Stomach (tissue), 9 donors: ENCODE measurements around the gene MAMDC2. TPM values are rescaled to one million over a fixed set of nuclear protein-coding genes. Genes with fewer than 3 reads are reported as not detected.
"Not testable (repeated sequence)": the region's sequence is repeated elsewhere in the genome, so short reads cannot be mapped to it uniquely, and the experiment has no call there.

Experiments used
- DNase-seq, 2 donors: peaks; one replicate each; pipeline versions ENCODE4 v3.0.0 to v3.0.0-alpha.2; 2013 to 2019
- H3K27ac ChIP-seq, 5 donors: fragments of 200-600 bp in 4 of 5; sonication (generic) in 4 of 5; one replicate each; pipeline ENCODE4 v1.5.1; 2013 to 2019; ENCODE audit warnings: mild to moderate bottlenecking in 1 of 5, moderate library complexity in 1 of 5
- H3K27me3 ChIP-seq, 3 donors: fragments of 200-600 bp; sonication (generic); one replicate each; pipeline ENCODE4 v1.5.1; 2017 to 2019; ENCODE audit warnings: mixed run types in 1 of 3
- H3K36me3 ChIP-seq, 4 donors: fragments of 200-600 bp; sonication (generic); 1 replicate in 3 of 4; 2 replicates in 1 of 4; pipeline ENCODE4 v1.5.1; 2016 to 2019
- H3K4me1 ChIP-seq, 4 donors: fragments of 200-600 bp; sonication (generic); one replicate each; pipeline ENCODE4 v1.5.1; 2016 to 2019
- H3K4me3 ChIP-seq, 4 donors: fragments of 200-600 bp; sonication (generic) in 3 of 4; one replicate each; pipeline ENCODE4 v1.5.1; 2016 to 2019; ENCODE audit warnings: mild to moderate bottlenecking in 1 of 4
- H3K9me3 ChIP-seq, 4 donors: fragments of 200-600 bp; sonication (generic); one replicate each; pipeline ENCODE4 v1.5.1; 2016 to 2019
- EP300 ChIP-seq: sonication (generic); formaldehyde crosslinking; IDR thresholded peaks from one replicate; pipeline ENCODE4 v1.6.1; 2017; ENCODE audit warnings: antibody characterized with exemption
- POLR2A ChIP-seq, 4 donors: fragments of 450-650 bp; IDR thresholded peaks; one replicate each; pipeline ENCODE4 v1.6.1; 2016; ENCODE audit warnings: antibody characterized with exemption in 4 of 4, control low read depth in 2 of 4, mild to moderate bottlenecking in 1 of 4, moderate library complexity in 1 of 4
- POLR2AphosphoS5 ChIP-seq, 3 donors: sonication (generic); formaldehyde crosslinking; IDR thresholded peaks; one replicate each; pipeline ENCODE4 v1.6.1; 2016; ENCODE audit warnings: antibody characterized with exemption in 3 of 3
- WGBS, 5 donors: extraction: QIAGEN DNeasy Blood & Tissue Kit in 3 of 5; methylation state at CpG; one replicate each; pipeline versions ENCODE4 v1.1.5 to v1.1.7; 2013 to 2018; 5-methylcytosine and 5-hydroxymethylcytosine counted together
- intact Hi-C: fragments of 100-400 bp; cut with DNase I; formaldehyde crosslinking; loops from one replicate; pipeline ENCODE4 v1.15.1; 2023; ENCODE audit warnings: low total_unique reads
- polyA plus RNA-seq, 3 donors: library from polyadenylated mRNA; stranded (reverse); fragments of 200-250 nt; gene quantifications; one replicate each; pipeline ENCODE4 v1.2.3, GENCODE V29; 2013
- total RNA-seq, 5 donors: library from RNA; depleted of rRNA; stranded (reverse); fragments of >200 nt; gene quantifications; one replicate each; pipeline versions ENCODE4 v1.1.0 to v1.2.3, GENCODE V29; 2014 to 2016
- TF ChIP-seq, protein P1 (sequence below), 7 experiments: fragments of 450-650 bp in 4 of 7; fragments of 200-600 bp in 3 of 7; sonication (generic) in 3 of 7; IDR thresholded peaks; one replicate each; pipeline ENCODE4 v1.5.1; 2016 to 2019; ENCODE audit warnings: antibody characterized with exemption in 7 of 7, control low read depth in 2 of 7, mild to moderate bottlenecking in 1 of 7
- donor health status: healthy with polysubstance abuse.
- donor health status: Bipolar disorder and iron deficiency.
- donor health status: healthy.

MAMDC2 gene
- total and polyA plus RNA-seq, 8 donors: 7.0 to 91.4 (median 22.0) TPM

DNA sequence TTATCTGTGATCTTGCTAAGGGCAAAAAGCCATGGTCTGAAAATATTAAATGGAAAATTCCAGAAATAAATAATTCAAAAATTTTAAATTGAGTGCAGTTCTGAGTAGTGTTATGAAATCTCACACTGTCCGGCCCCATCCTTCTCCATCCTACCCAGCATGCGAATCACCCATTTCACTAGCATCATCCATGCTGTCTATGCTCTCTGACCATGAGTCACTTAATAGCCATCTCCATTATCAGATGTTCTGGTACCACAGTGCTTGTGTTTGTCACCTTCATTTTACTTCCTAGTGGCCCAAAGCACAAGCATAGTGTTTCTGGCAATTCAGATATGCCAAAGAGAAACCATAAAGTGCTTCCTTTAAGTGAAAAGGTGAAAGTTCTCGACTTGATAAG, 151.8 kb downstream of the MAMDC2 start:
- WGBS, 5 donors: 82 to 89% (median 86%) methylated on average over 3 of the region's 3 CpGs
- H3K27ac ChIP-seq: no peak overlapping the region
- TF ChIP-seq POLR2A (IDR thresholded peaks at IDR 0.05): no peak
- TF ChIP-seq POLR2AphosphoS5 (IDR thresholded peaks at IDR 0.05): no peak
- no peak for TF ChIP-seq EP300
- TF ChIP-seq, protein P1, sequence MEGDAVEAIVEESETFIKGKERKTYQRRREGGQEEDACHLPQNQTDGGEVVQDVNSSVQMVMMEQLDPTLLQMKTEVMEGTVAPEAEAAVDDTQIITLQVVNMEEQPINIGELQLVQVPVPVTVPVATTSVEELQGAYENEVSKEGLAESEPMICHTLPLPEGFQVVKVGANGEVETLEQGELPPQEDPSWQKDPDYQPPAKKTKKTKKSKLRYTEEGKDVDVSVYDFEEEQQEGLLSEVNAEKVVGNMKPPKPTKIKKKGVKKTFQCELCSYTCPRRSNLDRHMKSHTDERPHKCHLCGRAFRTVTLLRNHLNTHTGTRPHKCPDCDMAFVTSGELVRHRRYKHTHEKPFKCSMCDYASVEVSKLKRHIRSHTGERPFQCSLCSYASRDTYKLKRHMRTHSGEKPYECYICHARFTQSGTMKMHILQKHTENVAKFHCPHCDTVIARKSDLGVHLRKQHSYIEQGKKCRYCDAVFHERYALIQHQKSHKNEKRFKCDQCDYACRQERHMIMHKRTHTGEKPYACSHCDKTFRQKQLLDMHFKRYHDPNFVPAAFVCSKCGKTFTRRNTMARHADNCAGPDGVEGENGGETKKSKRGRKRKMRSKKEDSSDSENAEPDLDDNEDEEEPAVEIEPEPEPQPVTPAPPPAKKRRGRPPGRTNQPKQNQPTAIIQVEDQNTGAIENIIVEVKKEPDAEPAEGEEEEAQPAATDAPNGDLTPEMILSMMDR (IDR thresholded peaks at IDR 0.05): no peak
- no peaks in the 10 kb centered on the region for H3K27me3 ChIP-seq
- no peaks in the 10 kb centered on the region for H3K4me1 ChIP-seq
- no peak for DNase-seq
- intact Hi-C loops: no loop called here
- H3K9me3 ChIP-seq: no peaks in the 10 kb centered on the region
- no peak overlapping the region for H3K4me3 ChIP-seq
- H3K36me3 ChIP-seq: peaks cover 0 to 25% (median 16%) of the 10 kb centered on the region in 4 donors

GRCh38 chr9:70197216-70198044, 153.8 kb downstream of the MAMDC2 start:
- WGBS, 5 donors: 77 to 87% (median 85%) methylated on average over 9 of the region's 9 CpGs
- Histone ChIP-seq H3K4me1 (no peaks in the 10 kb centered on the region), H3K9me3 (no peaks in the 10 kb centered on the region), H3K27me3 (no peaks in the 10 kb centered on the region), H3K4me3 (no peak overlapping the region), H3K27ac (no peak overlapping the region), H3K36me3 (peaks cover 0 to 25% (median 16%) of the 10 kb centered on the region in 4 donors)
- intact Hi-C loops: no loop called here
- TF ChIP-seq, protein P1 (IDR thresholded peaks at IDR 0.05): no peak
- DNase-seq: no peak

- Histone ChIP-seq H3K36me3 (peaks cover 0 to 11% (median 0%) of the 10 kb centered on the region in 4 donors), H3K9me3 (peaks cover 0 to 11% (median 0%) of the 10 kb centered on the region in 4 donors)
- H3K4me1 ChIP-seq, H3K27me3 ChIP-seq, intact Hi-C loops, DNase-seq, H3K4me3 ChIP-seq, H3K27ac ChIP-seq: not testable (repeated sequence)
- WGBS, 5 donors: 88 to 98% (median 89%) methylated on average over 15 to 16 of the region's 16 CpGs
Measured at GRCh38 chr9:70204743-70205142, 161.1 kb downstream of the MAMDC2 start.

DNA sequence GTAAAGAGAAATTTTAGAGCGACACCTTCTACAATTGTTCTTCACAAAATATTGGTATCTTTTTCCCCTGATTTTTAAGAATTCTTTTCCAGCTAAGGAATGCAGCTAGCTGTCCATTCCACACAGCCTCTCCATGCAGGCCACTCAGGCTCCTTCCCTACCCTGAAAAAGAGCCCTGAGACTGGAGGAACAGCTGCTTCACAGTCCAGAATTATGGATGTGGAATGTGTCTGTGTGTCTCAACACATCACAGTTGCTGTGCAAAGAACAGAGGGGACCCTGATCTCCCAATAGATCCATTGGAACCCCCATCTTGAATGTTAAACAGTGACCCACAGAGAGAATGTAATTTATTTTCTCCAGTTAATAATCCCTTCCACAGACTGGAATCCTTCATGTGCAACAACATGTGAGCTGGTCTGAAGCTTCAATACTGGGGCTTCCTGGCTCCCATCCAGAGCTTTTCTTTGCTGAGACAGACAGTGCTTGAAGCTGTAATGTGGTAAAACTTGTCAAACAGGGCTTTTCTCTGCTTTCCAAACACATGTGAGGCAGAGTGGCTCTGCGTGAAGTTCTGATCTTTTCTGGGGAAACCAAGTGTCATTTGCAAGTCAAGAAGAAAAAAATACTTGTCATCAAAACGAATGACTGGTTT, 161.8 kb downstream of the MAMDC2 start:
- peak in 1 of 2 donors; percentile 56 for DNase-seq
- H3K27me3 ChIP-seq: no peaks in the 10 kb centered on the region
- H3K4me1 ChIP-seq: no peaks in the 10 kb centered on the region
- no peak overlapping the region for H3K27ac ChIP-seq
- peaks cover 0 to 11% (median 0%) of the 10 kb centered on the region in 4 donors for H3K9me3 ChIP-seq
- TF ChIP-seq EP300: no peak
- no peak for TF ChIP-seq POLR2A (IDR thresholded peaks at IDR 0.05)
- TF ChIP-seq POLR2AphosphoS5 (IDR thresholded peaks at IDR 0.05): no peak
- TF ChIP-seq, protein P1 (IDR thresholded peaks at IDR 0.05): no peak
- 50 to 64% (median 53%) methylated on average over 3 of the region's 3 CpGs for WGBS, 5 donors
- no peak overlapping the region for H3K4me3 ChIP-seq
- intact Hi-C loops: no loop called here
- H3K36me3 ChIP-seq: peaks cover 0 to 11% (median 0%) of the 10 kb centered on the region in 4 donors

DNA sequence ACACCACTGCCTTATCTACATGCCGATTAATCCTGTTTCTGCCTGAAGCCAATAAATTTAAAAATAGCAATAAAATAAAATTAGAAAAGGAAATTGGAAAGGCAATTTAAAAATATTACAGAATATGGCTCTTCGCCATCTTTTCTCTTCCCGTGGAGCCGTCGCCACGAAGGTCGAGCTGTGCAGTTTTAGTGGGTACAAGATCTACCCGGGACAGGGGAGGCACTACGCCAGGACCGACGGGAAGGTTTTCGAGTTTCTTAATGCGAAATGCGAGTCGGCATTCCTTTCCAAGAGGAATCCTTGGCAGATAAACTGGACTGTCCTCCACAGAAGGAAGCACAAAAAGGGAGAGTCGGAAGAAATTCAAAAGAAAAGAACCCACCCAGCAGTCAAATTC, 173.4 kb downstream of the MAMDC2 start:
- DNase-seq: no peak
- Histone ChIP-seq H3K9me3 (peaks cover 0 to 13% (median 9%) of the 10 kb centered on the region in 4 donors), H3K36me3 (peaks cover 3 to 71% (median 57%) of the 10 kb centered on the region in 4 donors), H3K4me3 (no peak overlapping the region), H3K4me1 (no peaks in the 10 kb centered on the region), H3K27me3 (no peaks in the 10 kb centered on the region), H3K27ac (no peak overlapping the region)
- intact Hi-C loops: no loop called here
- TF ChIP-seq POLR2AphosphoS5 (IDR thresholded peaks at IDR 0.05): no peak
- TF ChIP-seq, protein P1 (IDR thresholded peaks at IDR 0.05): no peak
- no peak for TF ChIP-seq POLR2A (IDR thresholded peaks at IDR 0.05)
- no peak for TF ChIP-seq EP300
- 90 to 98% (median 96%) methylated on average over 16 of the region's 16 CpGs for WGBS, 5 donors
